NCI-H187 (cell line): ENCODE measurements around the gene ANKRD9.
A peak's percentile ranks its signal among the peaks of the same experiment; 100 is the strongest.
"Not testable (repeated sequence)": the region's sequence is repeated elsewhere in the genome, so short reads cannot be mapped to it uniquely, and the experiment has no call there.

ENCODE experiments used
- DNase-seq, 2 experiments: peaks; one replicate each; lab custom pipeline; 2025; lab: John Stamatoyannopoulos, UW

The ANKRD9 gene

DNA sequence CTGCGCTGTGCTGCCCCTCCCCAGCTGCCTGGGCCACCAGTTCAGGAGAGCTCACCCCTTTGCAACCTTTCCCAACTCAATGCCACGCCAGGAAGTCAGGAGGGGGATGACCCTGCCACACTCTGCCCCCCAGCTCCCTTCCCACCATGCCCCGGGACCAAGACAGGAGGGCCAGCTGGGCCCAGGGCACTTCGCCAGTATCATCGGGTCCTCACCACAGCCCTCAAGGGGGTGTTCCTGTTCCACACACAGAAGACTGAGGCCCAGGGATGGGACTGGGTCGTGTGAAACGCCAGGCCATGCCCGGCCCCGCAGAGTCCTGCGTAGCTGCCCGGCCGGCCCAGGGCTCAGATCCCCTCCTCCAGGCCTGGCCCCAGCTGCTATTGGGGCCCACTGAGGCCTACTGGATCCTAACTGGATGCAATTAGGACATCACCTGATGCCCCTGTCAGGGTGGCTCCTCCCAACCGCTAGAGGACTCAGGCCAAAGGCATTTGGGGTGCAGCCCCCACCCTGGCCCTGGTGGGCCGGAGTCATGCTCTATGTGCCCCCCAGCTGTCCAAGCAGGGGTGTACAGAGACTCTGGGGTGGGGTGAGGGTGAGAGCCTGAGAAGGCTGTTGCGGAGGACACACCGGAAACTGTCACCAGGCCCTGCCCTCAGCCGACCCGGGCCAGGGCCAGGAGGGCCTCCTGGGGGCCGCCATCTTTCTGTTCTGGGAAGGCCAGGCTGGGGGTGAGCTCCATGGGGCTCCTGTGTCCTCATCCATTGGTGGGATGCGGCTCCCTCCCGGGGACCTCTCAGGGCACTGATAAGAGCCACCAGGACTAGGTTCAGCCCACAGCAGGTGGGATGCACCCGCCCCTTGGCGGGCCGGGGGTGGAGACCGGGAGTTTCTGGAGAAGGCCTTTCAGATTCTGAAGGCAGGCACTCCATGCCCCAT is 29.3 kb upstream of the ANKRD9 start:
- DNase-seq = no peak

DNA sequence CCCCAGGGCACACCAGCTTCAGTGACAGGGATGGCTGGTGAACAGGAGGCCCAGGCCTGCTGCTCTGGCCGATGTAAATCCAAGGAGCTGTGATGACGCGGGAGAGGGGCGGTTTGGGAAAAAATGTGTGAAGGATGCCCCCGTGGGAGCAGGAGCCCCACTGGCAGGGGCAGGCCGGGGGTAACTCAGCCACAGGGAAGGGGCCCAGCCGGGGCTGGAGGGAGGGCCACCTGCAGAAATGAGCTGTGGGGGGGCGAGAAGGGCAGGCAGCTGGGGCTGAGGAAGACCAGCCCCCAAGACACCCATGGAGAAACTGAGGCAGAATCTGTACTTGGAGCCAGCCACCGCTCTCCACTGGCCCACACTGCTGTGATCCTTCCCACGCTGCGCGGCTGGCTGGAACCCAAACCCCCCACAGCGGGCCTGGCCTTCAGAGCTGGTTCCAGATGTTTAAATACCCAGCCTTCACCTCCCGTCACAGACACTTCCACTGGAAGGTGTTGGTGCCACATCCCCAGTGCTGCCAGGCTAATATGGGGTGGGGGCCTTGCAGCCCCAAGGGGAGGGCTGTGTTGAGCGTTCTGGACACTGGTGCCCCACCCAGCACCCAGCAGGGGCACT is 28.5 kb upstream of the ANKRD9 start:
- no peak for DNase-seq

DNA sequence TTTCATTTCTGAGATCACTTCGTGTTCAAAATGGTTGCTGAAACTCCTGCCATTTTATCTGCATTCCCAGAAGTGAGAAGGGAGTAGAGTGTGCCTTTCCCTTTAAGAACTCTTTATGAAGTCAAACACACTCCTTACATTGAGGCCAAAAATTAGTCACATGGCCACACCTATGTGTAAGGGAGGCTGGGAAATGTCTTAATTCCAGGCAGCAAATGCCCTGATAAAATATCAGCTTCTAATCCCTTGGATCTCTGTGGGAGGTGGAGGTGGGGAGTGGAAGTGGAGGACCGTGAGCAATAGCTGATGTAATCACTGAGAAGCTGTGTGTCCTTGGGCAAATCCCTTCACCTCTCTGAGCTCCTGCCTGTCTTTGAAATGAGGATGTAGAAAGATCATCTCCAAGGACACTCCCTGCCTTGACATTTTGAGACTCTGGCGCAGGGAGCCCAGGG is 22.7 kb upstream of the ANKRD9 start:
- no peak for DNase-seq

DNA sequence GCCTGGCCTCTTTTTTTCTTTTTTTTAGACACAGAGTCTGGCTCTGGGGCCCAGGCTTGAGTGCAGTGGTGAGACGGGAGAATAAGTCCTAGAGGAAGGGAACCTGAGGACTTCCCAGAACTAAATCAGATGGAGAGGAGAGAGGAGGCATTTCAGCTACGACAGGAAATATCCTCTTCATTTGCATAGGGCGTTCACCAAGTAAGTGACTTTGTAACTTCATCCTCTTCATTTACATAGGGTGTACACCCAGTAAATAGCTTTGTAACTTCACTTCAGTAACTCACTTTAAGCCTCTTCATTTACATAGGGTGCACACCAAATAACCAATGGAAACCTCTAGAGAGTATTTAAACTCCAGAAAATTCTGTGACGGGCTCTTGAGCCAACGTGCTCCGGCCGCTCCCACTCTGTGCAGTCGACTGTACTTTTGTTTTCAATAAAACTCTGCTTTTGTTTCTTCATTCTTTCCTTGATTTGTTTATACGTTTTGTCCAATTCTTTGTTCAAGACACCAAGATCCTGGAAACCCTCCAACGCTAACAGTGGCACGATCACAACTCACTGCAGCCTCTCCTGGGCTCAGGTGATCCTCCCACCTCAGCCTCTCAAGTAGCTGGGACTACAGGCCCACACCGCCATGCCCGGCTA is 21.4 kb upstream of the ANKRD9 start:
- DNase-seq = no peak

DNA sequence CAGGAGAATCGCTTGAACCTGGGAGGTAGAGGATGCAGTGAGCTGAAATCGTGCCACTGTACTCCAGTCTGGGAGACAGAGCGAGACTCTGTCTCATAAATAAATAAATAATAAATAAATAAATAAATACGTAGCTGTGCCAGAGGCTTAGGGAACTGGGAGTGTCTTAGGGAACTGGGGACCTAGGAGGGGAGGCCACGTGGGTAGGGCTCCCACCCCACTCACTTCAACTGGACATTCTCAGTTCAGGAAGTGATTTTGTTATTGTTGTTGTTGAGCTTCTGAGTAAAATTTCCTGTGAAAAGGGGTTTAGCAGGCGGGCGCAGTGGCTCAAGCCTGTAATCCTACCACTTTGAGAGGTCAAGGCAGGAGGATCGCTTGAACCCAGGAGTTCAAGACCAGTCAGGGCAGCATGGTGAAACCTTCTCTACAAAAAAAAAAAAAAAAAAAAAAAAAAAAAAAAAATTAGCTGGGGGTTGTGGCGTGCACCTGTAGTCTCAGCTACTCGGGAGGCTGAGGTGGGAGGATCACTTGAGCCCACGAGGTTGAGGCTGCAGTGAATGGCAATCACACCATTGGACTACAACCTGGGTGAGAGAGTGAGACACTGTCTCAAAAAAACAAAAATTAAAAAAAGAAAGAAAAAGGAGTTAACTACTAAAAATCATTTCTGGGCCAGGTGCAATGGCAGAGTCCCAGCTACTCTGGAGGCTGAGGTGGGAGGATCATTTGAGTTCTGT is 19.0 kb upstream of the ANKRD9 start:
- DNase-seq = no peak

DNA sequence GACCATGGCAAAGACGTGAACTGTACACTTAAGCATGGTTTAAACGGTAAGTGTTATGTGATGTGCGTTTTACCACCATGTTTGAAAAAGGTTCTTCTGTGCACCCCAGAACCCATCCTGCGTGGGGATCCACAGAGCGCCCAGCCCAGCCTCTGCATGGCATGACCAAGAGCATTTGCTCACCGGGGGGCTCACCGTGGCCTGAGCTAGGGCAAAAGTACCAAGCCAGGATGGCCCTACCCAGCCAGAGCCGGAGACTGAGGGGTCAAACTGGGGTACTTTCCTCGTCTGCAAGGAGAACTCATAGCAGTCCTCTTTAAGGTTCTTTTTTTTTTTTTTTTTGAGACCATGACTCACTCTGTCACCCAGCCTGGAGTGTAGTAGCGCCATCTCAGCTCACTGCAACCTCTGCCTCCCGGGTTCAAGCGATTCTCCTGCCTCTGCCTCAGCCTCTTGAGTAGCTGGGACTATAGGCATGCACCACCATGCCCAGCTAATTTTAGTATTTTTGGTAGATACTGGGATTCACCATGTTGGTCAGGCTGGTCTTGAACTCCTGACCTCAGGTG is 16.4 kb upstream of the ANKRD9 start:
- DNase-seq = no peak

DNA sequence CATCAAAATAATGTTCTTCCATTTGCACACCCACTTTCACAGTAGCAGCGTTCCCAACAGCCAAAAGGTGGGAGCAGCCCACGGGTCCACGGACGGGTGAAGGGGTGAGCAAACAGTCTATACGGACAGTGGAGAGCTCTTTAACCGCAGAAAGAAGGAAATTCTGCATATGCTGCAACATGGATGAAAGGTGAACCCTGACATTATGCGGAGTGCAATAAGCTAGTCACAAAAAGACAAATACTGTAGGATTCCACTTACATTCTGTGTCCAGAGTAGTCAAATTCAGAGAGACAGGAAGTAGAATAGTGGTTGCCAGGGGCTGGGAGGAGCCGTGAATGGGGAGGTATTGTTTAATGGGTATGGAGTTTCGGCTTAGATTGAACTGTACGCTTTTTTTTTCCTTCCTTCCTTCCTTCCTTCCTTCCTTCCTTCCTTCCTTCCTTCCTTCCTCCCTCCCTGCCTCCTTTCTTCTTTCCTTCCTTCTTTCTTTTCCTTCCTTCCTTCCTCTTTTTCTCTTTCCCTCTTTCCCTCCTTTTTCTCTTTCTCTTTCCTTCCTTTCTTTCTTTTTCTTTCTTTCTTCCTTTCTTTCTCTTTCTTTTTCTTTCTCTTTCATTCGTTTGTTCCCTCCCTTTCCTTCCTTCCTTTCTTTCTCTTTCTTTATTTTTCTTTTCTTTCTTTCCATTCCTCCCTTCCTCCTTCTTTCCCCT is 15.8 kb upstream of the ANKRD9 start:
- peak in 1 of 2 experiments; percentile 52 for DNase-seq

DNA sequence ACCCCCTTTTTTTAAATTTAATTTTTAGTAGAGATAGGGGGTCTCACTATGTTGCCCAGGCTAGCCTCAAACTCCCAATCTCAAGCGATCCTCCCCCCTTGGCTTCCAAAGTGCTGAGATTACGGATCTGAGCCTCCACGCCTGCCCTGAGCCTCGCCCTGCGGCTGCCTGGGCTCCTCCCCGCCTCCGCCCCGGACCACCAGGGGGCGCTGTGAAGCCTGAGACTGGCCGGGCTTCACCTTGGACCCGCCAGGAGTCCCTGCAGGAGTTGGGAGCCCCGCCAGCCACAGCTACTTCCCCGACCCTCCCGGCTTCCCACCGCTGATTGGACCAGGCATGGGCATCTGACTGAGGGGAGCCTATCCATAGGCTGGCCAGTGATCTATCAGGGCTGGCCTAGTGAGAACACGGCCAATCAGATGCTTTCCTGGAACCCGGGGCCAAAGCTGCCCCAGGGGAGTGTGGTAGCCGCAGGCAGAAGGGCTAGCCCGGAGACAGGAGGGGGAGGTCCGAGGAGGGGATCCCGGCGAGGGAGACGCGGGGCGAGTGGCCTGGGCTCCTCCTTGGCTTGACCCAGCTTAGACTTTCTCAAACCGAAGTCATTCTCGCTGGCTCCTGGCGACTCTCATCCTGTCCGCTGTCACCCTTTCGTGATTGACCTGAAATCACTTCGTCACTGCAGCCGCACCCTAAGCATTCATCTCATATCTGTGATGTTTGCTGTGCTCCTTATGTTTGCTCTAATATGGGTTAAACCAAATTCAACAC is 15.1 kb upstream of the ANKRD9 start:
- peak; percentile 93 to 98 for DNase-seq

DNA sequence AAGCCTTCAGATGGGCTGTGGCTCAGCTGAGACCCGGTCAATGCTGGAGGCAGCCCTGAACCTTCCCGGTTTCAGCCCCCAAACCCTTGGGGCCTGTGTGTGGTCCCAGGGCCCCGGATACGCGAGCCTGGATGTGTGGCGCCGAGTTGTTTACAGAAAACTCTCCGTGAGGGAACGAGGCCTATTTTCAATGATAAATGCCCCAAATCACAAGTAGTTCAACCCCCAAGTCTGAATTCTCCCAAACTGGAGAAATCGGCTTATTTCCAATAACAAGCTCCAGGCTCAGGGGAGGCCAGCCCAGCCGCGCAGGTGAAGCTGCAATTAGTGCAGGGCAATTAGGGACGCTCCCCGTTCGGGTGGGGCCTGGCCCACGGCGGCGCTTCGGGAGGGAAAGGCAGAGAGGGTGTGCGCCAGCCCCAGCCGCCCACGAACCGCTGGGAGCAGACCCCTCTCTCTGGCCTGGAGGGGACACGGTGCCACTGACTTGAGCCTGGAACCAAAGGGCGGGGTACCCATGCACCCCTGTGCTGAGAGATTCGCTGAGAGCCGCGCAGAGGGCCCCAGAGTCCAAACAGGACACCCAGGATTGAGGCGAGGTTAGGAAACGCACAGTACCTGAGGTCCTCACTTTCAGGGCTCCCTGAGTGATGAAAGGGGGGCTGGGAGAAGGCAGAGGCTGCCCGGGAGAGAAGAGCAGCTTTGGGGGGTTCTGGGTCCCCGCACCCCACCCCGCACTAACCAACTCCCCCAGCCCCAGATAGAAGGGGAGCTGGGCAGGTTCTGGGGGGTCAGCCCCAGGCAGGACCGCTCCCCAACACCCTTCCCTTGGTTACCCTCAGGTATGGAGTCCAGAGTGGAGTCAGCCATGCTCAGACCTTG is 14.2 kb upstream of the ANKRD9 start:
- no peak for DNase-seq

DNA sequence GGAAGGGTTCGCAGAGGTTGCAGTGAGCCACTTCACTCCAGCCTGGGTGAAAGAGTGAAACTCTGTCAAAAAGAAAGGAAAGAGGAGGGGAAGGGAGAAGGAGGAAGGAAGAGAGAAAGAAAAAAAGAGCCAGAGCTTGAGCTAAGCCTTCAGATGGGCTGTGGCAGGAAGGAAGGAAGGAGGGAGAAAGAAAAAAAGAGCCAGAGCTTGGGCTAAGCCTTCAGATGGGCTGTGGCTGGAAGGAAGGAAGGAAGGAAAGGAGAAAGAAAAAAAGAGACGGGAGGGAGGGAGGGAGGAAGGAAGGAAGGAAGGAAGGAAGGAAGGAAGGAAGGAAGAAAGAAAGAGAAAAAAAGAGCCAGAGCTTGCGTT is 13.6 kb upstream of the ANKRD9 start:
- DNase-seq = no peak

DNA sequence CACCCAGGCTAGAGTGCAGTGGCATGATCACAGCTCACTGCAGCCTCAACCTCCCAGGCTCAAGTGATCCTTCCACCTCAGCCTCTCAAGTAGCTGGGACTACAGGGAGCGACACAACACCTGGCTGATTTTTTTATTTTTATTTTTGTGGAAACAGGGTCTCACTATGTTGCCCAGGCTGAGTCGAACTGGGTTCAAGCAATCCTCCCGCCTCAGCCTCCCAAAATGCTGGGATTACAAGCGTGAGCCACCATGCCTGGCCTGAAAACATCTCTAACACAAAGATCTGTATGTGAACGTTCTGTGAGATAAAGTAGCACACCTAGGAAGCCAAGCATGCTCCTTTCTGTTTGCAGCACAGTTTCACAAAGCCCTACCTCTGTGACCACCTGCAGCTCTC is 10.1 kb upstream of the ANKRD9 start:
- not testable (repeated sequence) for DNase-seq

DNA sequence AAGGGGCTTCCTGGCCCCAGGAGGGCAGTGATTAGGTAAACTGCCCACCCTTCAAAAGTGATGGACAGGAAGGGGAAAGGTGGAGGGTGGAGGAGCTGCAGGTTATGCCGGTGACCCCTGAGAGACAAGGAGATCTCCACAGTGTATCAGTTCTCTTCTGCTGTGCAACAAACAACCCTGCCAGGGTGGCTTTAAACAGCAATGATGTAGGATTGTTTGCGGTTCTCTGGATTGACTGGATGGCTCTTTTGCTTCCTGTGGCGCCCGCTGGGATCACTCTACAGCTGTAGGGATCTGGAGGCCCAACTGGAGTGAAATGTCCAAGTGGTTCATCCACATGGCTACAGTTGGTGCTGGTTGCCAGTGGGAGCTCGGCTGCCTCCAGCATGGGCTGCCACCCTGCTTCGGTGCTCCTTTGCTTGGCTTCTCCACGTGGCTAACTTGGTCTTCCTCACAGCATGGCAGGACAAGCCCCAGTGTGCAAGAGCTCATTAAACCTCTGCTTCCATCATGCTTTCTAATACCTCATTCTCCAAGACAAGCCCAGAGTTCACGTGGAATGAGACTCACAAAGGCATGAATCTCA is 8.6 kb upstream of the ANKRD9 start:
- no peak for DNase-seq

DNA sequence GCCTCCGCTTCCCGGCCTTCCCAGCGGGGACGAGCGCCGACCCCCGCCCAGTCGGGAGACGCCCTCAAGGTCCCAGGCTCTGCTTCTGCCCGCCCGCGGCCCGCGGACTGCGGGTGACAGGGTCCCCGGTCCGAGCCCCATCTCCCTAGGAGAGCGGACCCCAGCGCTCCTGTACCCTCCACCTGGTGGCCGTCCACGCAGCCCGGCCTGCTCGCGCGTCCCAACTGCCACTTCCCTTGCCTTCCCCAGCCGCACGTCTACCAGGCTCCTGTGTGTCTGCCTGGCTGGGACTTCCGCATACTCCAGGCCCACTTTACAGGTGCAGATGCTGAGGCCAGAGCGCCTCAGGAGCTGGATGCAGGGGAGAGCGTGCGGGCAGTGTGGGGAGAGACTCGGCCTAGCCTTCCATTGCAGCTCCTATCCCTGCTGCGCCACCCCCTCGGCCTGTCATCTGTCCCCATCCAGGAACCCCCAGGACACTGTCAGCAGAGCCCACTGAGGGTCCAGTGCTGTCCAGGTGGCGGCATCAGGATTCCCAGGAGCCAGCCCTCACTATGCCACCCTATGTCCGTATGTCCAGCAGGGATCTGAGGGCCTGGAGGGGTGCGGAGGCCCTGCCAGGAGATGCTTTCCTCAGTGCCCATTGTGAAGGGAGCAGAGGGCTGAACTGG is 8.0 kb upstream of the ANKRD9 start:
- DNase-seq = no peak

DNA sequence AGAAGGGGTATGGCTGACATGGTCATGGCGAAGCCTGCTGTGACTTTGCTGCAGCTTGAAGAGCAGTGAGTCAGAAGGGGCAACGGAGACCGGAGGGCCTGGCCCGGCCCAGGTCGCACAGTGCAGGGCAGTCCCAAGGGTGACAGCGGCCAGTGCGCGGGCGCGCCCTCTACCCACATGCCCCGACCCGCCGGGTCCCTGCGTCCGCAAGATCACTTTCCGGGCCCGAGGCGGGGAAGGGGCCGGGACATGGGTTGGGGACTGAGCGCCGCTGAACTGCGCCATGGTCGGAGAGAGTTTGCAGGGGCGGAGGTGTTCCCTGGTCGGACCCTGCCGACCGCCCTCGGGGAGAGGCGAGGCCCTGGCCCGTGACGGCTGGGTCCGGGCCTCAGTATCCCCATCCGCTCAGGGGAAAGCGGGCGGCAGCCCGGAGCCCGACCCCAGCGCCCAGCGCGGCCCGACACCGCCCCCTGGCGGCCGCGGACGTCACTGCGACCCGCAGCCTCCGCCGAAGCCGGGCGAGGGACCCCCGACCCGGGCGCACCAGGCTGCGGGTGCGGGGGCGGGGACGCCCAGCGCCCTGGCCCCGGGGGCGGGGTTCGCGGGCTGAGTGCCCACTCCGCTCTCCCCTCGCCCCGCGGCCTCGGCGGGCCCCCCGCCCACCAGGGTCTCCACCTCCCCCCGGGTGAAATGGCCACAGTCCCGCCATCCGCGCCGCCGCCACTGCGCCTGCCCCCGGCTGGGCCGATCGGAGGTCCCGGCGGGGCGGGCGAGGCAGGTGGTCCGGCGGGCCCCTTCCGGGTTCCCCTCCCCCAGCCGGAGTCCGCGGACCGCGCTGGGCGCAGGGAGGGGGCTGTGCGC is 7.2 kb upstream of the ANKRD9 start:
- DNase-seq = no peak

DNA sequence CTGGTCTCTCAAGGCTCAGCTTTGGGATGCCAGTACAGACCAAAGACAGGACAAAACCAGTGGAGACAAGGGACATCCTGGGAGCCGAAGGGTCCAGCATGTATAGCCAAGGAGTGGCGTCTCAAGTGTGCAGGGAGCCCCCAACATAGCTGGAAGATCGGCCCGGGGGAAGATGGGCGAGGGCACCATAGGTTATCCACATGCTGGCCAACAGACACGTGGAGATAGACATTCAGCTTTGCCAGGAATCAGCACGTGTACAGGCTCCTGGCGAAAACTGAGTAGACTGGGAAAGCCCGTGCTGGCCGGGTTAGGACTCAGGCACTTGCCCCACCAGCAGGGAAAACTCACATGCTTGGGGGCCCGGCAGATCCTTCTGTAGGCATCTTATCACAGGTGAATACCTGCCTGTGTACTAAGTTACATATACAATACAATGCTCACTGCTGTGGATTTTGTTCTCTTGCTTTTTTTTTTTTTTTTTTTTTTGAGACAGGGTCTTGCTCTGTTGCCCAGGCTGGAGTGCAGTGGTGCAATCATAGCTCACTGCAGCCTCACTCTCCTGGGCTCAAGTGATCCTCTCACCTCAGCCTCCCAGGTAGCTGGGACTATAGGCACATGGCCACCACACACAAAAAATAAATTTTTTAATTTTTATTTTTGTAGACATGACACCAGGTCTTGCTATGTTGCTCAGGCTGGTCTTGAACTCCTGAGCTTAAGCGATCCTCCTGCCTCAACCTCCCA is 5.6 kb upstream of the ANKRD9 start:
- DNase-seq = no peak

DNA sequence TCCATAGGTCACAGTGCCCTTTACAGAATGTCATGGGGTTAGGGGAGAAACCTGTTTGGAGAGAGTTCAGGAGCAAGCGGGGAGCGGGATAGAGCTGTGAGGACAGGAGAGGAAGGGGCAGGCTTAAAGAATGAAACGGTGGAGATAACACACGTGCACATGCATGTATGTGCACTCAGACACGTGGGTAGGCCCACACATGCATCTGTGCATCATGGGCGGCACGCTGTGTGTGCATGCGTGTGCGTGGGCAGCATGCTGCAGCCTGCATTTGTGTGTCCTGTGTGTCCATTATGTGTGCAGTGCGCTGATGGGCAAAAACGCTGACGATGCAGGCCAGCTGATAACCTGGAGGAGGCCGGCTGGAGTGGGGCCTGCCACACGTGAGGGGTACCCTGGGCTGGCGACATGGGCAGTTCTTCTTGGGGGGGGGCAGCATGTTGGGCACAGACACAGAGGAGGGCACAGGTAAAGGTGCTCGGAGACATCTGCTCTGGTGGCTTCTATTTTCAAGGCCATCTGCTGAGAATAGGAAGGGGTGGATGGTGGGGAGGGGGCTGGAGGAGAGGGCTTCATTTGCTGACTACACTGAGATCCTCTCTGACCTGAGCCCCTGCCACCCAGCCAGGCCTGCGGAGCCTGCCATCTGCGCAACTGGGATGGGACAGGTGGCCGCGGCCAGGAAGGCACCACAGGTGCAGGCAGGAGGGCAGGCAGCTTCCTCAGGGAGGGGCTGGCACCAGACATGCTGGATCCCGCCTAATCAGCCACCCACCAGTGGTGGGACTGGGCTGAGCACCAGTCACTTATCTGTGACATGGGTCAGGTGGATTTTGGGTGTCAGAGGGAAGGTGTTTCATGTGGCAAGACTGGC is 4.6 kb upstream of the ANKRD9 start:
- no peak for DNase-seq
